Stimulated activated CD8-positive, alpha-beta memory T cell treated with anti-CD3 and anti-CD28 coated beads, Interleukin-15, amount 100 ng/mL, for 4 hours (primary cell): ENCODE results near the gene CCL16.
"Not testable (repeated sequence)": the region's sequence is repeated elsewhere in the genome, so short reads cannot be mapped to it uniquely, and the experiment has no call there.

Experiments
- DNase-seq, 2 donors: peaks; one replicate each; pipeline ENCODE4 v3.0.0-alpha.2; 2020; ENCODE audit warnings: low read depth in 2 of 2

Gene CCL16

GRCh38 chr17:35938492-35938891 lies 42.8 kb downstream of the CCL16 start:
- not testable (repeated sequence) for DNase-seq

- no peak for DNase-seq
These were observed 45.2 kb downstream of the CCL16 start for GRCh38 chr17:35936063-35936462.

GRCh38 chr17:35934760-35935159 lies 46.5 kb downstream of the CCL16 start:
- no peak for DNase-seq

DNA sequence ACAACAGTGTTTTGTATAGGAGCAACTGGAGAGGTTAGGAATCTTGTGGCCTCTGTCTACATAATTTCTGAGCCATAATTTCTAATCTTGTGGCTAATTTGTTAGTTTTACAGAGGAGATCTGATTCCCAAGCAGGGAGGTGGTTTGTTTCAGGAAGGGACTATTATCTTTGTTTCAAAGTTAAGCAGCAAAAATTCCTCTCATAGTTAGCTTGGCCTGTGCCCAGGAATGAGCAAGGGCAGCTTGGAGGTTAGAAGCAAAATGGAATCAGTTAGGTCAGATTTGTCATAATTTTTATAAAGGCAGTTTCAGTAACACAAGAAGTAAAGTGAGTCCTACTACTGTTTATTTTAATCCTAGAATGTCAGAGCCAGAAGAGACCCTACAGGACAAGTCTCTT lies 48.7 kb downstream of the CCL16 start:
- DNase-seq, result no peak

DNA sequence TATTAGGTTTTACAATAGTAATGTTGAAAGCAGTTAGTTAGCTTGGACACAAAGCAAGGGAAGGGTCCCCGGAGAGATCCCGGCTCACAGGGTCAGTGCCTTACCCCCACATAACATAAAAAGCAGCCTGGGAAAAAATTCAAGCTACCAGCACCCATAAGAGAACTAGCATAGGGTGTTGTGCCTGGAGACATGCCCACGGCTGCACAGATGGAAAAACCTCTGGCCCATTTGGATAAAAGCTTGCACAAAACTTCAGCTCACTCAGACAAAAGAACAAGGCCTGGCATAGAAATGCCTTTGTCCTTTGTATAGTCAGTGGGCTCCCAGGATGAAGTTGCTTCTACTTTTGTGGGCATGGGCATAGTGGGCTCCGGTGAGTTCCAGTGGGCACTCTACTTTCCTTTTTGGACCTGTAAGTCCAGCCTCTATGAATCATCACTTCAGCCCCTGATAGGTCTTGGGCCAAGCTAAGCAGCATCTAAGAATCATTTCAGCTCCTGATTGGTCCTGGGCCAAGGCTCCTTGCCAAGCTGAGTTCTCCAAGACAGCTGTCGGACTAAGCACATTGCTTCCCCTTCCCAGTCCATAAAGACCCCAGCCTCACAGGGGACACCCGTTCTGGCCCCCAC lies 49.4 kb downstream of the CCL16 start:
- no peak for DNase-seq

GRCh38 chr17:35930211-35931065 lies 50.9 kb downstream of the CCL16 start, which contains the start of gene RDM1:
TSS of gene RDM1 (minus strand) at chr17:35930773. CDS start at chr17:35930727, 46 bp downstream.
- peak; percentile 58 to 68 for DNase-seq

- DNase-seq, result no peak
These were observed 53.6 kb downstream of the CCL16 start for GRCh38 chr17:35927714-35928113.
